ENCODE measurements around the gene NR3C2. TPM values are rescaled to one million over a fixed set of nuclear protein-coding genes. Genes with fewer than 3 reads are reported as not detected.
A peak's percentile ranks its signal among the peaks of the same experiment; 100 is the strongest.

Gene NR3C2
- 1 to 10 TPM; 6.1 to 6.4 TPM for total RNA-seq

- ATAC-seq: peak; percentile 88
- Mint-ChIP-seq H3K27me3 (peaks cover 2% of the 10 kb centered on the region), H3K27ac (peak within 1 kb of the TSS; percentile 94), H3K9me3 (no peaks in the 10 kb centered on the region), H3K4me1 (ENCODE audit: low read depth) (peaks cover 48% of the 10 kb centered on the region), H3K4me3 (peak within 1 kb of the TSS; percentile 94), H3K36me3 (ENCODE audit: low read depth) (no peaks in the 10 kb centered on the region)
- ChIA-PET POLR2A (interaction anchor here (0.6 to 2.3 kb wide), 8 partner anchors 10 to 390 kb away, joined by 3 to 9 read pairs (median 4); no protein-coding TSS in a partner anchor), CTCF (no interaction called here)
- intact Hi-C loops (cut with micrococcal nuclease): loop anchor here (5.0 to 10.0 kb wide), 2 partner anchors 67 to 385 kb away; no protein-coding TSS in a partner anchor
- DNase-seq: peak; percentile 99
- no peak for TF ChIP-seq CTCF (IDR thresholded peaks at IDR 0.05)
These were observed at the start of gene NR3C2 for GRCh38 chr4:148441986-148442831. NR3C2 (minus strand) TSS chr4:148442414.

GRCh38 chr4:148487181-148487580 lies 45.0 kb upstream of the NR3C2 start:
- H3K36me3 Mint-ChIP-seq (ENCODE audit: low read depth): no peaks in the 10 kb centered on the region
- CTCF ChIA-PET: no interaction called here
- POLR2A ChIA-PET: no interaction called here
- no peak overlapping the region for H3K27ac Mint-ChIP-seq
- TF ChIP-seq CTCF (IDR thresholded peaks at IDR 0.05): no peak
- peaks cover 6% of the 10 kb centered on the region for H3K9me3 Mint-ChIP-seq
- intact Hi-C loops (cut with micrococcal nuclease): no loop called here
- no peak for ATAC-seq
- no peak overlapping the region for H3K4me3 Mint-ChIP-seq
- no peaks in the 10 kb centered on the region for H3K27me3 Mint-ChIP-seq
- H3K4me1 Mint-ChIP-seq (ENCODE audit: low read depth): no peaks in the 10 kb centered on the region
- no peak for DNase-seq

- intact Hi-C loops (cut with micrococcal nuclease): no loop called here
- H3K36me3 Mint-ChIP-seq (ENCODE audit: low read depth): no peaks in the 10 kb centered on the region
- ATAC-seq (no peak), DNase-seq (no peak)
- peaks cover 9% of the 10 kb centered on the region for H3K9me3 Mint-ChIP-seq
- no peaks in the 10 kb centered on the region for H3K27me3 Mint-ChIP-seq
- CTCF ChIA-PET: interaction anchor here (0.6 kb wide), 1 partner anchor 34 kb away, joined by 3 read pairs; no protein-coding TSS in a partner anchor
- no peak overlapping the region for H3K4me3 Mint-ChIP-seq
- no peak overlapping the region for H3K27ac Mint-ChIP-seq
- TF ChIP-seq CTCF (IDR thresholded peaks at IDR 0.05): no peak
- POLR2A ChIA-PET: no interaction called here
- no peaks in the 10 kb centered on the region for H3K4me1 Mint-ChIP-seq (ENCODE audit: low read depth)
These were observed 39.4 kb upstream of the NR3C2 start for GRCh38 chr4:148481636-148482035.

- H3K27ac Mint-ChIP-seq: no peak overlapping the region
- ChIA-PET POLR2A (no interaction called here), CTCF (no interaction called here)
- no peaks in the 10 kb centered on the region for H3K27me3 Mint-ChIP-seq
- no peak for TF ChIP-seq CTCF (IDR thresholded peaks at IDR 0.05)
- DNase-seq: no peak
- no peaks in the 10 kb centered on the region for H3K4me1 Mint-ChIP-seq (ENCODE audit: low read depth)
- H3K9me3 Mint-ChIP-seq: peaks cover 10% of the 10 kb centered on the region
- H3K36me3 Mint-ChIP-seq (ENCODE audit: low read depth): no peaks in the 10 kb centered on the region
- no peak for ATAC-seq
- no peak overlapping the region for H3K4me3 Mint-ChIP-seq
- intact Hi-C loops (cut with micrococcal nuclease): no loop called here
These were observed 35.1 kb upstream of the NR3C2 start for GRCh38 chr4:148477276-148477675.

GRCh38 chr4:148469938-148470337 lies 27.7 kb upstream of the NR3C2 start:
- Mint-ChIP-seq H3K4me3 (no peak overlapping the region), H3K36me3 (ENCODE audit: low read depth) (no peaks in the 10 kb centered on the region), H3K9me3 (peaks cover 3% of the 10 kb centered on the region), H3K27ac (no peak overlapping the region), H3K4me1 (ENCODE audit: low read depth) (no peaks in the 10 kb centered on the region), H3K27me3 (no peaks in the 10 kb centered on the region)
- TF ChIP-seq CTCF (IDR thresholded peaks at IDR 0.05): no peak
- intact Hi-C loops (cut with micrococcal nuclease): no loop called here
- ChIA-PET CTCF (no interaction called here), POLR2A (no interaction called here)
- DNase-seq (no peak), ATAC-seq (no peak)
